Lower leg skin (tissue), 3 donors: ENCODE results near the gene DNASE1L3.

ENCODE experiments used
- POLR2A ChIP-seq, 2 donors: fragments of 450-650 bp; IDR thresholded peaks; one replicate each; pipeline ENCODE4 v1.6.1; 2016 to 2017; ENCODE audit warnings: antibody characterized with exemption in 2 of 2, mild to moderate bottlenecking in 1 of 2, moderate library complexity in 1 of 2
- TF ChIP-seq, protein P1 (sequence below), 3 donors: fragments of 450-650 bp; IDR thresholded peaks; one replicate each; pipeline ENCODE4 v1.5.1; 2016; ENCODE audit warnings: antibody characterized with exemption in 3 of 3, mild to moderate bottlenecking in 3 of 3, moderate library complexity in 2 of 3

DNA sequence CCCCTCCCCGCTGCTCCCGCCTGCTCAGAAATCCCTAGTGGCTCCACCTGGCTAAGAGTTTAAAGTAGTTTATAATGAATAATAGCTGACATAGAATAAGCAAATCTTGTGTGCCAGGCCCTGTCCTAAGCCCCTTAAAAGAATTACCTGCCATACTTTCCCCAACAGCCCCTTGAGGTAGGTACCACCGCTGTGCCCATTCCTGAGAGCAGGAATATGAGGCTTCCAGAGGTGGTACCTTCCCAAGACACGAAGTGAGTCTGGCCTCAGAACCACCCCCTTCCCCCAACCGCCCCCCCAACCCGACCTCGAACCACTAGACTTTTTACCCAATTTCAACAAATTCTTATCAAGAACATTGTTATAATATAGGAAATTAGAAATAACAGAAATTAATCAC is 28.1 kb upstream of the DNASE1L3 start:
- TF ChIP-seq, protein P1, sequence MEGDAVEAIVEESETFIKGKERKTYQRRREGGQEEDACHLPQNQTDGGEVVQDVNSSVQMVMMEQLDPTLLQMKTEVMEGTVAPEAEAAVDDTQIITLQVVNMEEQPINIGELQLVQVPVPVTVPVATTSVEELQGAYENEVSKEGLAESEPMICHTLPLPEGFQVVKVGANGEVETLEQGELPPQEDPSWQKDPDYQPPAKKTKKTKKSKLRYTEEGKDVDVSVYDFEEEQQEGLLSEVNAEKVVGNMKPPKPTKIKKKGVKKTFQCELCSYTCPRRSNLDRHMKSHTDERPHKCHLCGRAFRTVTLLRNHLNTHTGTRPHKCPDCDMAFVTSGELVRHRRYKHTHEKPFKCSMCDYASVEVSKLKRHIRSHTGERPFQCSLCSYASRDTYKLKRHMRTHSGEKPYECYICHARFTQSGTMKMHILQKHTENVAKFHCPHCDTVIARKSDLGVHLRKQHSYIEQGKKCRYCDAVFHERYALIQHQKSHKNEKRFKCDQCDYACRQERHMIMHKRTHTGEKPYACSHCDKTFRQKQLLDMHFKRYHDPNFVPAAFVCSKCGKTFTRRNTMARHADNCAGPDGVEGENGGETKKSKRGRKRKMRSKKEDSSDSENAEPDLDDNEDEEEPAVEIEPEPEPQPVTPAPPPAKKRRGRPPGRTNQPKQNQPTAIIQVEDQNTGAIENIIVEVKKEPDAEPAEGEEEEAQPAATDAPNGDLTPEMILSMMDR (IDR thresholded peaks at IDR 0.05), result no peak
- no peak for TF ChIP-seq POLR2A (IDR thresholded peaks at IDR 0.05)
